Pons (tissue), 1 donor: ENCODE data around the gene POLR2H.
A peak's percentile ranks its signal among the peaks of the same experiment; 100 is the strongest.

ENCODE experiments used
- DNase-seq: peaks from one replicate; pipeline ENCODE4 v3.0.0-alpha.2; 2016; ENCODE audit warnings: low spot score

POLR2H gene

GRCh38 chr3:184371570-184372018 lies 10.1 kb downstream of the POLR2H start:
- DNase-seq, result peak; percentile 90

GRCh38 chr3:184372296-184372821 lies 10.8 kb downstream of the POLR2H start:
- no peak for DNase-seq

GRCh38 chr3:184372911-184373310 lies 11.4 kb downstream of the POLR2H start:
- no peak for DNase-seq

DNA sequence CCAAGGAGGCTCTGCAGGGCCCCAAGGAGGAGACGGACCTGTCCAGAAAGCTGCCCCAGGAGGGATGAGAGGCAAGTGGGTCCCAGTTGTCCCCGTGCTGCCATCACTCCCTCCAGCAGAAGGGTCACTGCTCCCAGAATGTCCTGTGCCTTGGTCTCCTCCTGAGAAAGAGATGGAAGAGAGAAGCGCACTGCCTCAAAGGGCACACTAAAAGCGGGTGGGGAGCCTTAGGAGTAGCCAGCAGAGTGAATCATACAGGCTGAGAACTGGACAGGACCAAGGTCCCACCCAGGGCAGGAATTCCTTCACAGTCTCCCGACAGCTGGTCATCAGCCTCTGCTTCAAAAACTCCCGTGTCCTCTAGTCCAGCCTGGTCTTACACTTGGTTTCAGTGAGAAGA lies 11.9 kb downstream of the POLR2H start:
- DNase-seq, result no peak

- DNase-seq, result no peak
Measured at GRCh38 chr3:184375747-184376461, 14.4 kb downstream of the POLR2H start.

DNA sequence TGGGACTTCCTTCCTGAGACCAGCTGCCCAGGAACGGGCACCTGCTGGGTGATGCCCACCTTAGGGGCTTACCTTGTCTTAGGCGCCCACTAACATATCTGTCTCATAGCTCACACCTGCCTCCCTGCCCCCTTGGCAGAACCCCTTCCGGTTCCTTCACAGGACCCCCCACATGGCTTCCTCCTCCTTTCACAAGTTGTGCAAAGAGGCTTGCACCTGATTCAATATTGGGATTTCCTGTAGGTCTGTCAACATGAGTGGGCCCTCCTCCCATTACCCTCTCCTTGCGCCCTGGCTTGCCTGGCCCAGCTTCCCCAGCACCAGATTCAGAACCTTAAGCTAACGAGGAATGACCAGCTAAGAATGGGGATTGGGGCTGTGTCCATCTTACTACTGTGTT lies 15.9 kb downstream of the POLR2H start:
- DNase-seq, result no peak

DNA sequence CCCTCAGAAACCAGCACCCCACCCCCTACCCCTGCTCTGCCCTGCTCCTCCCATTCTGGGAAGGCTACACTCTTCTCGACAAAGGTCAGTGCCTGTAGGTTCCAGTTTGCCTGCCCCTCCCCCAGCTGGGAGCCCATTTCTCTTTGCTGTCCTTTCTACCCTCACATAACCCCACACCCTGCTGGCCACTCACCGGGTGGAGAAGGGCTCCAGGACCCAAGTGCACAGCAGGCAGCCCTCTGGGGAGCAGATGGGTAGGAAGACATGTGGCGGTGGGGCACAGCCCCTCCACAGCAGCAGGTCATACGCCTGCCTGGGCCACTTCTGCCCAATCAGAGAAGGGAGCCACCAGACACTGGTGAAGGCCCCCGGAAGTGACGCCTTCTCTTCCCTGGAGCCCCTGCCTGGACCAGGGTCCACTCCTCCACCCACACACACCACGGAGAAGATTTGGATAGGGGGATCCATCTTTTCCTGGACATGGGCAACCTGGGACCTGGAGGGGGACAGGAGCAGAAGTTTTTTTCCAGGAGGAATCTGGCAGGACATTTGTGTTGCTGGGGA lies 16.5 kb downstream of the POLR2H start, which contains the start of gene THPO:
THPO (minus strand) TSS at position 326 of the 564 bp plus-strand sequence. CDS start 1,948 bp downstream, outside the sequence.
- DNase-seq, result no peak

GRCh38 chr3:184378651-184379357 lies 17.3 kb downstream of the POLR2H start:
- DNase-seq, result no peak

DNA sequence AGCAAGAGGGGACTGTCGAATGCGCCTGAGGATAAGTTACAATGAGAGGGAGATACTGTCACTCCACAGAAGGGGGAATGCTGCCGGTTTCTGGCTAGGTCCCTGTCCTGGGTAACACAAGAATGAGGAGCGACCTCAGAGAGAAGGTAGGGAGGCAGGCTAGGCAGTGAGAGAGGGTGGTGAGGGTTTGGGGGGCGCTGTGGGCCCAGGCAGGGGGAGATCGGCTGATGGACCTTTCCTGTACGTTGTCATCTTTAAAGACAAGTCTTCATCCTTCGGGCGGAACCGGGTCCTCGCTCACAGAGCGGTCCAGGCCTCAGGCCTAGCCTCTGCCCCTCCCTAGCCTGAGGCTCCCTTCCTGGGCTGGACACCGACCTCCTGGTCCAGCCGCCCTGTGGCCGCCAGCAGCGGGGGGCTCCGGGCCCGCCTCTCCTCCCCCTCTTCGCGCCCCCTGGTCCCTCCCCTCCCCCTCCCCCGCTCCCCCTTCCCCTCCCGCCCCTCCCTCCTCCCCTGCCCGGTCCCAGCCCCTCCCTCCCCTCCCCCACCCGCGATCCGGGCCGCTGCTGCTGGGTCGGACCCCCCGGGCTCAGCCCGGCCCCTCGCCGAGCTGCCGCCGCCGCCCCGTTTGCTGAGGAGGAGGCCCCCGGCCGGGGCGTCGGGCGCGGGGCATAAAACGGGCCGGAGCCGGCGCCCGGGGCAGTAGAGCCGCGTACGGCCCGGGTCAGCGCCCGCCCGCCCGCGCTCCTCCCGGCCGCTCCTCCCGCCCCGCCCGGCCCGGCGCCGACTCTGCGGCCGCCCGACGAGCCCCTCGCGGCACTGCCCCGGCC lies 18.1 kb downstream of the POLR2H start, which contains the start of gene CHRD:
CHRD (plus strand) TSS at position 697 of the 827 bp plus-strand sequence. CDS start 265 bp downstream, outside the sequence.
- no peak for DNase-seq

DNA sequence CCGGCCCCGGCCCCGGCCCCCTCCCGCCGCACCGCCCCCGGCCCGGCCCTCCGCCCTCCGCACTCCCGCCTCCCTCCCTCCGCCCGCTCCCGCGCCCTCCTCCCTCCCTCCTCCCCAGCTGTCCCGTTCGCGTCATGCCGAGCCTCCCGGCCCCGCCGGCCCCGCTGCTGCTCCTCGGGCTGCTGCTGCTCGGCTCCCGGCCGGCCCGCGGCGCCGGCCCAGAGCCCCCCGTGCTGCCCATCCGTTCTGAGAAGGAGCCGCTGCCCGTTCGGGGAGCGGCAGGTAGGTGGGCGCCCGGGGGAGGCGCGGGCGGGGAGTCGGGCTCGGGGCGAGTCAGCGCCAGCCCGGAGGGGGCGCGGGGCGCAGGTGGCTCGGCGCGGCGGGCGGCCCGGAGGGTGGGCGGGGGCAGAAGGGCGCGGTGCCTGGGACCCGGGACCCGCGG lies 18.7 kb downstream of the POLR2H start:
- no peak for DNase-seq

DNA sequence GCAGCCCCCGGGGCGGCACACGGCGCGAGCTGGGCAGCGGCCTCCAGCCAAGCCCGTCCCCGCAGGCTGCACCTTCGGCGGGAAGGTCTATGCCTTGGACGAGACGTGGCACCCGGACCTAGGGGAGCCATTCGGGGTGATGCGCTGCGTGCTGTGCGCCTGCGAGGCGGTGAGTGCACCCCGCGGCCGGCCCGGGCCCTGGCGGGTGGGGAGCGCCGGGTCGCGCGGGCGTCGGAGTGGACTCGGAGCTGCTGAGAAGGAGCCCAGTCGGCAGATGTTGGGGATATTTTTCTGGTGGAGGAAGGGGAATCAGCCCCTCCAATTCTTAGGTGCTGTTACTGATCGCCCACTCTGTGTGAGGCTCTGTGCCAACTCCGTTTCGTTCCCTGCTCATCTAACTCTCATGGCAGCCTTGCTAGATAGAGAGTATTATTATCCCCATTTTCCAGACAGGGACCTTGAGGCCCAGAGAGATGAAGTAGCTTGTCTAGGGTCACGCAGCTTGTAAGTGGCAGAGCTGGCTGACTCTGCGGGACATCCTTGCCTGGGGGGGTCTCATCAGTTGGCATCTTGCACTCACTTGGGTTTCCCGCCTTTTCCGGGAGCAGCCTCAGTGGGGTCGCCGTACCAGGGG lies 19.2 kb downstream of the POLR2H start:
- no peak for DNase-seq

DNA sequence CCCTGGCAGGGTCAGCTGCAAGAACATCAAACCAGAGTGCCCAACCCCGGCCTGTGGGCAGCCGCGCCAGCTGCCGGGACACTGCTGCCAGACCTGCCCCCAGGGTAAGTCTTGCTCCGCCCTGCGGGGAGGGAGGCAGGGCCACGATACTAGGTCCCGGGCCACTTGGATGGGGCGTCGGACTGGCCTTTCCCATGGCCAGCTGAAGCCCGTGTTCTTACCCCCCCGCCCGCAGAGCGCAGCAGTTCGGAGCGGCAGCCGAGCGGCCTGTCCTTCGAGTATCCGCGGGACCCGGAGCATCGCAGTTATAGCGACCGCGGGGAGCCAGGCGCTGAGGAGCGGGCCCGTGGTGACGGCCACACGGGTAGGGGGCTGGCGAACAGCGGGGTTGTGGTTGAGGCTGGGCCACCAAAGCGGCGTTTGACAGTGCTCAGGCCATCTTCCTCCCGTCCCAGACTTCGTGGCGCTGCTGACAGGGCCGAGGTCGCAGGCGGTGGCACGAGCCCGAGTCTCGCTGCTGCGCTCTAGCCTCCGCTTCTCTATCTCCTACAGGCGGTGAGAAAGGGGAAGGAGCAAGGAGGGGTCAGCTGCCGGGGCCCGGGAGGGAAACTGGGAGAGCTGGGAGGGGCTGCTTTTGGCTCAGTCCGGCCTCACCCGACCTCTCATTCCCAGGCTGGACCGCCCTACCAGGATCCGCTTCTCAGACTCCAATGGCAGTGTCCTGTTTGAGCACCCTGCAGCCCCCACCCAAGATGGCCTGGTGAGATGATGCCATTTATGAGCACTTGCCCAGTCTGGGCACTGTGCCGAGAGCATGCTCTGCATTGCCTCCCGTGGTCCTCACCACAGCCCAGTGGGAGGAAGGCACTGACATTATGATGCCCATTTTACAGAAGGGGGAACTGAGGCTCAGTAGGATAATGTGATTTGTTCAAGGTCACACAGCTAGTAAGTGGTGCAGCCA lies 20.0 kb downstream of the POLR2H start:
- DNase-seq, result no peak

DNA sequence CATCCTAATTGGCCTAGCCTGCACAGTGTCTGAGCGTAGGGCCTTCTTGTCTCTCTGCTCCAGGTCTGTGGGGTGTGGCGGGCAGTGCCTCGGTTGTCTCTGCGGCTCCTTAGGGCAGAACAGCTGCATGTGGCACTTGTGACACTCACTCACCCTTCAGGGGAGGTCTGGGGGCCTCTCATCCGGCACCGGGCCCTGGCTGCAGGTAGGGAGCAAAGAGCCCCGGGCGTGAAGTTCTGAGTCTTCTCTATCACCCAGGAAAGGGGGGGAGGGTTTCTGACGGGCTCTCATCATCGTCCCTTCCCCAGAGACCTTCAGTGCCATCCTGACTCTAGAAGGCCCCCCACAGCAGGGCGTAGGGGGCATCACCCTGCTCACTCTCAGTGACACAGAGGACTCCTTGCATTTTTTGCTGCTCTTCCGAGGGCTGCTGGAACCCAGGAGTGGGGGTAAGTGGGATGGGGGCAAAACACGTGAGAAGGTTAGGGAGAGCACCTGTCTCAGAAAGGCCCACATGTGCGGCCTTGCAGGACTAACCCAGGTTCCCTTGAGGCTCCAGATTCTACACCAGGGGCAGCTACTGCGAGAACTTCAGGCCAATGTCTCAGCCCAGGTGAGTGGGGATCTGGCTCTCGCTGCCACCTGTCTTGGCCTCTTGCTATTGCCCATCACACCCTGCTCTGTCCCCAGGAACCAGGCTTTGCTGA lies 21.0 kb downstream of the POLR2H start:
- DNase-seq, result no peak

DNA sequence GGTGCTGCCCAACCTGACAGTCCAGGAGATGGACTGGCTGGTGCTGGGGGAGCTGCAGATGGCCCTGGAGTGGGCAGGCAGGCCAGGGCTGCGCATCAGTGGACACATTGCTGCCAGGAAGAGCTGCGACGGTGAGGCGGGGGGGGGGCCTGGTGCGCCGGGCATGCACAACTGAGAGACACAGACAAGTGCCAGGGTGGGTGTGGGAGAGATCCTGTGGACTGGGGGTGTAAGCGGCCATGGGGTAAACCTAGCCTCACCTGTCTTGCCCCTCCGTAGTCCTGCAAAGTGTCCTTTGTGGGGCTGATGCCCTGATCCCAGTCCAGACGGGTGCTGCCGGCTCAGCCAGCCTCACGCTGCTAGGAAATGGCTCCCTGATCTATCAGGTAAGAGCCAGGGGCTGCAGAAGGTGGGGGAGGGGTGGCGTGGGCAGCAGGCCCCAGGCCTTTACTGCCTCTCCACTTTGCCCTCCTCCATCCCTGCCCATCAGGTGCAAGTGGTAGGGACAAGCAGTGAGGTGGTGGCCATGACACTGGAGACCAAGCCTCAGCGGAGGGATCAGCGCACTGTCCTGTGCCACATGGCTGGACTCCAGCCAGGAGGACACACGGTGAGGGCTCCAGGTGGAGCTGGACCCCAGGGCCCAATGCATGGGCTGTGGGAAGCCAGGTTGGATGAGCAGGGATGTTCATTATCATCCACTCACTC lies 21.7 kb downstream of the POLR2H start:
- DNase-seq, result no peak

DNA sequence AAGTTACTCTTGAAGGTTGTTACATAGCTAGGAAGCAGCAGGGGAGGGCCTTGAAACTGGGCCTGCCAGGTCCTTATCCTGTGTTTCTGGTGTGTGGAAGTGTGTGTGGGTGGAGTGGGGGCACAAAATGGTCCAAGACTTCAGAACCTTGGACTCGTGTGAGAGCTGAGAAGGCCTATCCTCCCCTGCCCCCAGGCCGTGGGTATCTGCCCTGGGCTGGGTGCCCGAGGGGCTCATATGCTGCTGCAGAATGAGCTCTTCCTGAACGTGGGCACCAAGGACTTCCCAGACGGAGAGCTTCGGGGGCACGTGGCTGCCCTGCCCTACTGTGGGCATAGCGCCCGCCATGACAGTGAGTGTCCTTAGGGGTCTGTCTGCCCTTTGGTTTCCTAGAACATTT lies 22.8 kb downstream of the POLR2H start:
- DNase-seq, result no peak

DNA sequence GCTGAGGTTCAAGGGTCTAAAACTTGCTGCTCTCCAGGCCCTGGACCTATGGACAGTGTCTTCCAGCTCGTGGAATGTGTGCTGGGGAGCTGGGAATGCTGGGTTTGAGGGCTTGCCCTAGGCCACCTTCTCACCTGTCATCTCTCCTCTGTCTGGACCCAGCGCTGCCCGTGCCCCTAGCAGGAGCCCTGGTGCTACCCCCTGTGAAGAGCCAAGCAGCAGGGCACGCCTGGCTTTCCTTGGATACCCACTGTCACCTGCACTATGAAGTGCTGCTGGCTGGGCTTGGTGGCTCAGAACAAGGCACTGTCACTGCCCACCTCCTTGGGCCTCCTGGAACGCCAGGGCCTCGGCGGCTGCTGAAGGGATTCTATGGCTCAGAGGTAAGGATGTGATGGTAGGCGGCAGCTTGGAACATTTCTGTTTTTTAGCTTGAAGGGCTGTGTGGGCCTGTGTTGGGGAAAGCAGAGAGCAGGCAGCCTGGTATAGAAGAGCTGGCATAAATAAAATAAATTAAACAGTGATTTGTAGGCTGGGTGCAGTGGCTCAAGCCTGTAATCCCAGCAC lies 23.4 kb downstream of the POLR2H start:
- no peak for DNase-seq

GRCh38 chr3:184386047-184386806 lies 24.7 kb downstream of the POLR2H start:
- no peak for DNase-seq
